Embryonic facial prominence (tissue), 1 donor: ENCODE data around the gene KLRB1.
"Not testable (repeated sequence)": the region's sequence is repeated elsewhere in the genome, so short reads cannot be mapped to it uniquely, and the experiment has no call there.

Source experiments
- DNase-seq: peaks from one replicate; pipeline ENCODE4 v3.0.0-alpha.2; 2016; ENCODE audit errors: extremely low spot score

The KLRB1 gene

DNA sequence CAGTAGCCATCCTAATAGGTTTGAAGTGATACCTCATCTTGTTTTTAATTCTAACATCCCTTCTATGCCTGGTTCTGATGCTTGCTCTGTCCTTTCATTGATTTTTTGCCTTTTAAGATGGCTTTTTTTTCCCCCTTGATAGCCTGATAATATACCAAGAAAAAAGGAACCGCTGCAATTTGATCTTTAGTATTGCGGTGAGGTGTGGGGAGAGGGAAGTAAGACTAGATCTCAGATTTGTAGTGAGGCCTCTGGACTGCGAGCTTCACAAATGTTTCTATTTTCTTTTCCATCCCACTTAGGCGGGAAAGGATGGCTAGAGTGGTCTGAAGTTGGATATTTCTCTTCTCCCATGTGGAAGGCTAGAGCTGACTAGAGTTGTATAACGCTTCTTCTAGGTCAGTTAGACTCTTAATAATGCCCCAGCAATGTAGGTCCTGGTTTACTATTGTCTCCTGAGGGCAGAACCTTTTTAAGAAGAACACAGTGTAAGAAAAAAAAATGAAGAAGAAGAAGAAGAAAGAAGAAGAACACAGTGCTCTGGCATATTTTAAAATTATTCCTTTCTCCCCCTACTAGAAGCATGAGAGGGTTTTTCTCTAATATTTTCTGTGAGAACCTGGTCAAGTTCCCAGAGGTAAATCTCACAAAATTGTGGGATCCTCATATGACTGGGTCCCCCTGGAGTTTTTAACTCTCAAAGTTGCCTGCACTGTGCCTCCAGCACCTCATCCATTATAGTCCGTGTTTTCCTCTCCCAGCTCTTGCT is 11.9 kb upstream of the KLRB1 start:
- no peak for DNase-seq

DNA sequence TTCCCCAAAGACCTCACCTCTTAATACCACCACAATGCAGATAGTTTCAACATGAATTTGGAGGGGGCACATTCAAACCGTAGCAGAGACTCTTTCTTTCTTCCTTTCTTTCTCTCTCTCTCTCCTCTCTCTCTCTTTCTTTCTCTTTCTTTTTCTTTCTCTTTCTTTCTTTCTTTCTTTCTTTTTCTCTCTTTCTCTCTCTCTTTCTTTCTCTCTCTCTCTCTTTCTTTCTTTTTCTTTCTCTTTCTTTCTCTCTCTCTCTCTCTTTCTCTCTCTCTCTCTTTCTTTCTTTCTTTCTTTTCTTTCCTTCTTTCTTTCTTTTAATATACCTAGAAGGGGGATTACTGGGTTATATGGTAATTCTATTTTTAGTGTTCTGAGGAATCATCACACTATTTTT is 11.2 kb upstream of the KLRB1 start:
- DNase-seq, result not testable (repeated sequence)

DNA sequence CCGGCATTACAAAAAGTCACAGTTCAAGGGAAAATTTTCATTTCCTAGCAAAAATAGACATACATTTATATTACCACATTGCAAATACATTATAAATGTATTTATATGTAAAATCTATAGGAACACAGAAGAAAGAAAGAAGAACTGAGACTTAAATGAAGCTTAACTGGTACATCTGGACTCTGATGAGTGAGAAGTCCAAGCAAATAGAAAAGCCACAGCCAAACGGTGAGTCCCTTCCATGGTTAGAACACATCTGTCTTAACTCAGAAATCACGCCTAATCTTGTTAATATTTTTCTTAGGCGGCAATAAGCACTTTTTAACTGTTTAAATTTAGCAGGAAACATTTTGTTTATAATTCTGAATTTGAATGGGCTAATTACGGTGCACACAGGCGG is 9.4 kb upstream of the KLRB1 start:
- DNase-seq, result no peak

DNA sequence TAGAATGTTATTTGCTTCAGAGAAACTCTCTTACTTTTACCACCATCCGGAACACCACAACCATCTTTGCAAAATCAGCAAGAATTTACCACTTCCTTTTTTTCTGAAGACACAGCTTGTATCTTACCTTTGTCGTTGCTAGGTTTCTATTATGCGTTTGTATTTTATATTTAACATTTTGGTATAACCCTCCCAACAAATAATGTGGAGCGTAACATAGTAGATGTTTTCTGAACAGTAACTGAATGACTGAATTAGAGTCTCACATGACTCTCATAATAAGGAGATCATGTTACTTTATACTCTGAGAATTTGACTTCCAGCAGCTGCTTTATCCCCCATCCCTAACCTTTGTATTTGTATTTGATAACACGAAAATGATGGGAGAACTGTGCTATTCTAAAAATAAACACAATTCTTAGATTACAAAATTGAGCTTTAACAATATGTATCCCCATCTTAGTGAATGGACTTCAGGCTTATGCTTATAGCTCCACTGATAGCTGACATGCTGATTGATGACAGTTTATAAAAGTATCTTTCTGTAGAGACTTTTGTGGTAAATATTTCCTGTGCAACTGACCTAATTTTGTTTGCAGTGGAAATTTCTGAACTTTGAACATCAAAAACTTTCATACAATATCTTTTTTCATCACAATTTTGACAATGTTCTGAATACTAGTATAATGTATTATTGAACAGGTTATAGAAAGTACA is 7.9 kb upstream of the KLRB1 start:
- DNase-seq, result no peak

DNA sequence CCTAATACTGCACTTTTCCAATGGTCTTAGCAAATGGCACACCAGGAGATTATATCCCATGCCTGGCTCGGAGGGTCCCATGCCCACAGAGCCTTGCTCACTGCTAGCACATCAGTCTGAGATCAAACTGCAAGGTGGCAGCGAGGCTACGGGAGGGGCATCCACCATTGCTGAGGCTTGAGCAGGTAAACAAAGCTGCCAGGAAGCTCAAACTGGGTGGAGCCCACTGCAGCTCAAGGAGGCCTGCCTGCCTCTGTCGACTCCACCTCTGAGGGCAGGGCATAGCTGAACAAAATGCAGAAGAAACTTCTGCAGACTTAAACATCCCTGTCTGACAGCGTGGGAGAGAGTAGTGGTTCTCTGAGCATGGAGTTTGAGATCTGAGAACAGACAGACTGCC is 2.9 kb upstream of the KLRB1 start:
- not testable (repeated sequence) for DNase-seq

DNA sequence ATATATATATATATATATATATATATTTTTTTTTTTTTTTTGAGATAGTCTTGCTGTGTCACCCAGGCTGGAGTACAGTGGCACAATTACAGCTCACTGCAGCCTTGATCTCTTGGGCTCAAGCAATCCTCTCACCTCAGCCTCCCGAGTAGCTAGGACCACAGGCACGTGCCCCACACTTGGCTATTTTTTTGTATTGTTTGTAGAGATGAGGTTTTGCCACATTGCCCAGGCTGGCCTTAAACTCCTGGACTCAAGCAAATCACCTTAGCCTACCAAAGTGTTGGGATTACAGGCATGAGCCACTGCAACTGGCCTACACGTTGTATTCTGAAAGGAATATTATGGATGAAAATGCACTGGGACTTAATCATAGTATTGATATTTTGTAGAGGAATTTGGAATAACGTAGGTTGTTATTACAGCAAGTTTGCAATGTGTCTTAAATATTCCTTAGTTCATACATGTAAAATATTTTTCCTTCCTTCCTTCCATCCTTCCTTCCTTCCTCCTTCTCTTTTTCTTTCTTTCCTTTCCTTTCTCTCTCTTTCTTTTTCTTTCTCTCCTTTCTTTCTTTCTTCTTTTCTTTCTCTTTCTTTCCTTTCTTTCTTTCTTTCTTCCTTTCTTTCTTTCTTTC is 862 bp downstream of the KLRB1 start:
- DNase-seq, result no peak

DNA sequence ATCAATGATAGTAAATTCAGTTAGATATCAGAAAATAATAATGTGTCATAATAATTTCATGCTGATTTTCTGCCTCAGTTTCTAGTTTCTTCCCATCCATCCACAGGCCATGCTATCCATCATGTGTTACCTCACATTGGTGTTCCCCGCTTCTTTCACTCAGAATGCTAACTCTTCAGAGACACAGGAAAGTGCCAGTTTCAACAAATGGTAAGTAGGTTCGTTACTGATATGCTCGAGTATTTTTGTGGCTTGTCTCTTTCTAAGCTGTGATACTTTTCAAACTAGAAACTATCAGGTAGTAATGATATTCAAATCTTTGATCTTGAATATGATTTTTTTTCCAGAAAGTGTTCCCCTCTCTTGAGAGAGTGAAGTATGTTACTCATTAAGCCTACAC is 1.5 kb downstream of the KLRB1 start:
- no peak for DNase-seq

DNA sequence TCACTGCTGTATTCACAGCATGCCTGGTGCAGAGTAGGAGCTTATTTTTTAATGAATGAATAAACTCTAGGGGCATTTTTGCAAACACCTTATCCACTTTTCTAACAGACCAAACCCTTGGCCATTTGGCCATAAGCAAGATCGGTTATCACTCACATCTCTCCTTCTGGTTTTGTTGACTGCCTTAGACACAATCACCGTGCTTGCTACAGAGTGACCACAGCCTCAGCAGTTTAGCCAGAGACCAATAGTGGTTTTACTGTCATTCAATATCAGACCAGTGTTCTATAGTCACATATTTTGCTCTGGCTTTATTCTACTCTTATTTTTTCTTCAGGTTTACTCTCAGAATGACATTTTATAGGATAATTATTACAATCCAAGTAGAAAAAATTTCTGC is 2.2 kb downstream of the KLRB1 start:
- no peak for DNase-seq

DNA sequence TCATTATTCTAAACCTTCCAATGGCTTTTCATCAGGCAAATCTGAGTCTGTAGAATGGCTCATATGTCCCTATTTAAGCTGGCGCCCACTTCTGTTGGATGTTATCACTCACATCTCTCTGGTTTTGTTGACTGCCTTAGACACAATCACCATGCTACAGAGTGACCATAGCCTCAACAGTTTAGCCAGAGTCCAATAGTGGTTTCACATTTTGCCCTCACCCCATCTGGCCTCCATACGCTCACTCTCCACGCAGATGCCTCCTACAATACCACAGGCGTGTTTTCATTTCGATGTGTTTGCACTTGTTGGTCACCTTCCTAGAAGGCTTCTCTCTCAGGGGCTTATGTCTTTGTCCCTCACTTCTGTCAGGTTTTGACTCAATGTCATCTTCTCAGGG is 3.4 kb downstream of the KLRB1 start:
- no peak for DNase-seq

DNA sequence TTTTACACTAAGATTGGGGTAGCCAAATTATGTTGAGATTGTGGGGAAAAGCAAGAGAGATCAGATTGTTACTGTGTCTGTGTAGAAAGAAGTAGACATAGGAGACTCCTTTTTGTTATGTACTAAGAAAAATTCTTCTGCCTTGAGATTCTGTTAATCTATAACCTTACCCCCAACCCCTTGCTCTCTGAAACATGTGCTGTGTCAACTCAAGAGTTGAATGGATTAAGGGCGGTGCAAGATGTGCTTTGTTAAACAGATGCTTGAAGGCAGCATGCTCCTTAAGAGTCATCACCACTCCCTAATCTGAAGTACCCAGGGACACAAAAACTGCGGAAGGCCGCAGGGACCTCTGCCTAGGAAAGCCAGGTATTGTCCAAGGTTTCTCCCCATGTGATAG is 7.3 kb downstream of the KLRB1 start:
- not testable (repeated sequence) for DNase-seq

DNA sequence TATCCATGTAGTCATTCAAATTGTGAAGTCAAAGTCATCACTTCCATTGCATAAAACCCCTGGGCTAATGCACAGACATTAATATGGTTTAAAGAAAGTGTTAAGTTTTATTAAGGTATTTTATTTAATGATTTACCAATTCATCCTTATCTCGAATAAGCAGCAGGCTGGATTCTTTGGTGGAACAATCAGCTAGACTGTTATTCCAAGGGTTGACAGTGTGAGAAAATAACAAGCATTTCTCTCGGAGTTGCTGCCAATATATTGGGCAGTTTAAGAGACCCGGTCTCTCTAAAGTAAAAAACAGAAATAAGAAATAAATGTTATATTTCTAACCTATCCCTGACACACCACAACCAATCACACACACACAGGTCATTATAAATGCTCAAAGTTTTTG is 9.4 kb downstream of the KLRB1 start:
- DNase-seq, result no peak

DNA sequence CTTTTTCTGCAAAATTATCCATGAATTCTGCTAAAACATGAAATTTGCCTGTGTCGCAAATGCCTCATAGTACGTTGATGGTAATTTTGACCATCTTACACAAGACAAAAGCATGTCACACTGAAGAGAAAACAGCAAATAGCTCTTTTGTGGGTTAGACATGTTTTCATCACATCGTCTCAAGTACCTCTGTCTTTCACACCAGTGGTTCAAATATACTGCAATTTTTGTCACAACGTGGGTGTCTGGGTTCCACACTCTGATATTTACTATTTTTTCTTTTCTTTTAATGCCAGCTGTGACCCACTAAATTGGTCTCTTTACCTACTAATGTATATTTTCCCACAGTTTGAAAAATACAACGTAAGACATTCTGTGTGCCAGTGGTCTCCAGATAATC is 10.4 kb downstream of the KLRB1 start:
- DNase-seq, result no peak

DNA sequence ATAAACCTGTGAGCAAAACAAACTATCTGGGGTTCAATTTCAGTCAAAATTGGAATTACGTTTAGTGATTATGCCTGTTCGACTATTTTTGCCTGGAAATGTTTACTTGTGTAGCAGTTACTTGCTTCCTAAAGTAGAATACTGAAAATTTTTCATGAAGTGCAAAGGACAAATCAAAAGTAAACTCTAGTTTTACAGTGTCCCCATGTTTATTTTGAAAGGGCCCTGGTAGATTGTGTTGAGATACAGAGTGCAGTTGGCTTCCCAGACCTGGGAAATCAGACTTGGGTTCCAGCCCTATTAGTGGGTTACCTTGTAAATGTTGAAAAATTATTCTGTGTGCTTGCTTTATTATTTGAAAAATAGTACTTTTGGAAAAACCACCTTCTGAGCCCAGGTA is 17.3 kb downstream of the KLRB1 start:
- no peak for DNase-seq

DNA sequence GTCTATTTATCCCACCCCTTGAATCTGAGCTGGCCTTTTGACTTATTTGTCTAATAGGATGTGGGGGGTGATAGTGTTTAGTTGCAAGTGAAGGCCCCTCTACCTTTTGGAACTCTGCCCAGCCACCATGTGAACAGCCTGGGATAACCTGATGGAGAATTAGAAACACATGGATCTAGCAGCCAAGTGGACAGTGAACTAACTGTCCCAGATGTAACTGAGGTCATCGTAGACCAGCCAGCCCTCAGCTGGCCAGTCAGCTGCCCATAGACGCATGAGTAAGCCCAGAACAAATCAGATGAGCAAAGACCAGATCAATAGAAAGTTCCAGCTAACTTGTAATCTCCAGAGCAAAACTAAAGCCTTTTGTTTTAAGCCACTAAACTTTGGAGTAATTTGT is 19.0 kb downstream of the KLRB1 start:
- no peak for DNase-seq

DNA sequence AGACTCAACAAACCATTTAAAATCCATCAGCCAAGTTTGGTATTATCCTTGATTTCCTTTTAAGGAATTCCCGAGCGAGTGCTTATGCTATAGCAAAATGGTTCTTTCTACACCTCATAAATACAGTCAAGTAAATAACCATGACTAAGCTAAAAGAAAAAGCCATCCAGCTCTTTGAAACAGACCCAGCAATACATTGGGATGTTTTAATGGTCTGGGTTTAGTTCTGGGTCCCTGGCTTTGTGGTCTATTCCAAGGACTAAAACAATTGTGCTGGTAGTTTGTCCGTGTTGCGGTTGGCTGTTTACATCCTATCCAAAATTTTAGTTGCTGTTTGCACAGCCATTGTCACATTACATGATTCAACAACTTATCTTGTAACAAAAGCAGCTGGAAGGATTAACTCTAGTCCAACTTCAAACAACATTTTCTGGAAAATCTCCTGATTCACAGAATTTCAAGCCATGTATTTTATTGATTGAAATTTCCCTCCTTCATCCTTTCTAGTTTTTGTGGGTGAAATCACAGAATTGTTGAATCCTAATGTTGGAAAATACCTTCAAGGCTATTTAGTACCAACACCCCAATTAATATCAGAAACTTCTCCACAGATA is 19.6 kb downstream of the KLRB1 start:
- no peak for DNase-seq

DNA sequence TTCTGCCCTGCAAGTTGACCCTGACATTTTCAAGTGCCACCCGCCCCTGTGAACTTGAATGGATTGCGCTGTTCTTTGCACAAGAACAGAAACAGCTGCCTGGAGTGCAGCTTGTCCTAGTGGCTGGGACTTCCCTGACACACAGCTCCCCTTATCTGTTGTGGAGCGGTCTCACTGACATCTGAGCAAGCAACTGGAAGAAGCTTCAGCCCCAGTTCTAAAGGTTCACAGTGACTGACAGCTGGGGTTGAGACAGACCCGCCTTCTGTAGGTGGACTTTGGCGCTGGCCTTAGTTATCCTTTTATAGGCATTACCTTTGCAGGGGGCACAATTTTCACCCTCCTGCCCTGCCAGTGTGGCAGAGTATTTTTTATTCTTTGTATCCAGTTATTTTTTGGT is 30.0 kb downstream of the KLRB1 start:
- not testable (repeated sequence) for DNase-seq

DNA sequence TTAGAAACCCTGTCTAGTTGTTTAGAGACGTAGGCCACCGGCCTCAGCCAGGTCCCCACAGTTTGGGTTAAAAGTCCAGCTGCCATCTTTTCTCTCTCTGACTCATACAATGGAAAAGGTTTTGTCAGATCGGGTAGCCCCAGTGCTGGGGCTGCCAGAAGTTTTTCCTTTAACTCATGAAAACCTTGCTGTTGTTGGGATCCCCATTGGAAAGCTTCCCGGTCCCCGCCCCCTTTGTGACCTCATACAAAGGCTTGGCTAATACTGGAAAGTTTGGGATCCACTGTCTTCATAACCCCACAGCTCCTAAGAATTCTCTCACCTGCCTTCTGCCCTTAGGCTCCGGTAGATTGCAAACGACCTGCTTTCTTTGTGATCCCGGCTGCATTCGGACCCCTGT is 40.6 kb downstream of the KLRB1 start:
- not testable (repeated sequence) for DNase-seq

DNA sequence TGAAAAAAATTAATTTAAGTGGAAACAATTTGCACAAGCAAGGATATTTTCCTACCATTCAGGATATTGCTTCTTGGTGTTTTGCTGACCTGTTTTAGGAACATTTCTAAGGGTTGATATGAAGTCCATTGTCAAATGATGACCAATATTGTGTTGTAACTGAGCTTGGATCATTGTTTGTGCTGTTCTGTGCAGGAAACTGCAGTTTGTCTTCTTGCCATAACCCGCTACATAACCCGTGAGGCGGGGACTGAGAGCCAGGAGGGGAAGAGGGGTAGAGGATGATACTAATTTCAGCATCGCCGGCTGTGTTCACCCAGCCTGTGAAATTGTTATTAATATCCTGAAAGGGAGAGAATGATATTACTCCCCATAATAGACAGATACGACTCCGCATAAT is 41.6 kb downstream of the KLRB1 start:
- not testable (repeated sequence) for DNase-seq

DNA sequence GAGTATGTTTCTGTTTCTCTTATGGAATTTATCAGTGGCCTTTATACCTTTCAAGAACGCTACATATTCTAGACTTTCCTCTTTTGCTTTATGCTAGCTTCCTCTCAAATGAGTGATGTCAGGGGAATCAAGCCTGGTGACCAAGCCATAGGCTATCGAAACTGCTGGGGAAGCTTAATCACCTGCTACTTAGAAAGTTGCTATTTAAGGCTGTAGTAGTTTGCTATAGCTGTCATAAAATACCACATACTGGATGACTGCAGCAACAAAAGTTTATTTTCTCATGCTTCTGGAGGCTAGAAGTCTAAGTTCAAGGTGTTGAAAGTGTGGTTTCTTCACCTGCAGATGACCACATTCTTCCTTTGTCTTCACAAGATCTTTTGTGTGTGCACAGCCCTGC is 43.3 kb downstream of the KLRB1 start:
- not testable (repeated sequence) for DNase-seq

DNA sequence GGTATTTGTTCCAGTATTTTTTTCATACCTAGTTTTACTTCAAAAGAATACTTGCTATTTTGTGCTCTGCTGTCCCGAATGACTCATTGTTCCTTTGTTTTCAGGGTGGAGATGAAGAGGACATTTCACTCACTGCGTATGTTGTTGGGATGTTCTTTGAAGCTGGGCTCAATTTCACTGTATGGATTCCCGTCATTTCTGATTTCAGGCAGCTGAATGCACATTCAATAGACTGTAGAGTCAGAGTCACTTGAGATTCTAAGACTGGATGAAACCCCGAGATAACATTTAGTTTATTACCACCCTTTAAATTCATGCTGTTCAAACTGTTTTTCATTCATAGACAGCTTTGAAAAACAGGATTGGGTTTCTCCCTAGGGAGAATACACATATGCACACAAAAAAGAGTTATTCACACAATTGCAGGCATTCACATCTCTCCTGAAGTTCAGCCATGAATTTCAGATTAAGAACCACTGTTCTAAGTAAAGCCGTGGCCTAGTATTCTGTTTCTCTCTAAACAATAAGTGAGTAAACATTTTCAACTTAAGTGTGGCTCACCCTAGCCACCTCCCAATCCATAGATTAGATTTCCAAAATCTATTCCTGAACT is 44.8 kb downstream of the KLRB1 start:
- DNase-seq, result not testable (repeated sequence)

DNA sequence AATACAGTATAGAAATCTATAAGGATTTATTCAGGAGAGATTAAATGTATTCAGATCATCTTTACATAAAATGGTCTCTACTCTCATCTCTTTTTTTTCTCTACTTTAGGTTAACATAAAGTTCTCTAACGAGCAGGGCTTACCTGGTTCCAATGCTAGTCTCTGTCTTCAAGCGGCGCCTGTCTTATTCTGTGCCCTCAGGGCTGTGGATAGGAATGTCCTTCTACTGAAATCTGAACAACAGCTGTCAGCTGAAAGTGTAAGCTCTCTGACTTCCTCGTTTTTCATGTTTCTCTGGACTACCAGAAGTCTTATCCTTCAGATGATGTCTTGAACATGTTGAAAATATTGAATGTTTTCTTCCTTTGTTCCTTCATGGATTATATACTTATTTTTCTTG is 62.2 kb downstream of the KLRB1 start:
- DNase-seq, result not testable (repeated sequence)
